Left ventricle myocardium inferior (tissue), 1 donor: ENCODE measurements around the gene TAF8. TPM values are rescaled to one million over a fixed set of nuclear protein-coding genes. Genes with fewer than 3 reads are reported as not detected.

ENCODE experiments used
- DNase-seq: peaks from one replicate; pipeline ENCODE4 v3.0.0-alpha.2; 2020
- H3K27ac ChIP-seq: fragments of 200-600 bp; replicated peaks from 2 replicates; pipeline ENCODE4 v1.8.0; 2021
- H3K27me3 ChIP-seq: fragments of 200-600 bp; 2 replicates; pipeline ENCODE4 v1.8.0; 2021; ENCODE audit warnings: low read depth
- H3K36me3 ChIP-seq: fragments of 200-600 bp; 2 replicates; pipeline ENCODE4 v1.8.0; 2021
- H3K4me1 ChIP-seq: fragments of 200-600 bp; 2 replicates; pipeline ENCODE4 v1.8.0; 2021
- H3K4me3 ChIP-seq: fragments of 200-600 bp; 2 replicates; pipeline ENCODE4 v1.8.0; 2021; ENCODE audit warnings: mild to moderate bottlenecking, moderate library complexity
- H3K9me3 ChIP-seq: fragments of 200-600 bp; replicated peaks from 2 replicates; pipeline ENCODE4 v1.8.0; 2021
- CTCF ChIP-seq: fragments of 200-600 bp; IDR thresholded peaks from 2 replicates; pipeline ENCODE4 v1.8.0; 2021; ENCODE audit warnings: antibody characterized with exemption, mild to moderate bottlenecking, borderline replicate concordance
- intact Hi-C: fragments of 100-400 bp; cut with micrococcal nuclease; formaldehyde crosslinking; loops from one replicate; pipeline ENCODE4 v1.11.0; 2022
- total RNA-seq: library from RNA; stranded (reverse); fragmentation: NEBNext Ultra II Directional; extraction: Animal tissue kit (Norgen Biotek cat#: 25700); gene quantifications from one replicate; pipeline ENCODE4 v1.2.1, GENCODE V29; 2021
- donor health status: DM: no; HTN: yes; CAD: no; lungs with severe emphysema.

TAF8 gene
- total RNA-seq, 1 donor from 2014 or later, result 28.5 TPM

GRCh38 chr6:42059743-42060142, 9.4 kb downstream of the TAF8 start:
- Histone ChIP-seq H3K4me3 (no peak overlapping the region), H3K27me3 (no peaks in the 10 kb centered on the region), H3K27ac (no peak overlapping the region), H3K9me3 (no peaks in the 10 kb centered on the region), H3K36me3 (peaks cover 100% of the 10 kb centered on the region), H3K4me1 (peaks cover 17% of the 10 kb centered on the region)
- no peak for TF ChIP-seq CTCF
- no peak for DNase-seq
- intact Hi-C loops, result no loop called here

- Histone ChIP-seq H3K9me3 (no peaks in the 10 kb centered on the region), H3K36me3 (peaks cover 99% of the 10 kb centered on the region), H3K4me3 (no peak overlapping the region), H3K27ac (peak overlapping the region; percentile 90), H3K27me3 (no peaks in the 10 kb centered on the region), H3K4me1 (peaks cover 41% of the 10 kb centered on the region)
- intact Hi-C loops, result no loop called here
- TF ChIP-seq CTCF, result no peak
- no peak for DNase-seq
Measured at GRCh38 chr6:42066156-42066675, 15.9 kb downstream of the TAF8 start.

GRCh38 chr6:42068173-42068572, 17.8 kb downstream of the TAF8 start:
- Histone ChIP-seq H3K9me3 (no peaks in the 10 kb centered on the region), H3K4me1 (peaks cover 52% of the 10 kb centered on the region), H3K4me3 (peak overlapping the region; percentile 25), H3K27ac (peak overlapping the region; percentile 90), H3K27me3 (no peaks in the 10 kb centered on the region), H3K36me3 (peaks cover 98% of the 10 kb centered on the region)
- TF ChIP-seq CTCF, result no peak
- no peak for DNase-seq
- intact Hi-C loops, result no loop called here

- no peak for TF ChIP-seq CTCF
- intact Hi-C loops, result no loop called here
- DNase-seq, result no peak
- Histone ChIP-seq H3K9me3 (no peaks in the 10 kb centered on the region), H3K27ac (peak overlapping the region; percentile 90), H3K27me3 (no peaks in the 10 kb centered on the region), H3K4me3 (peak overlapping the region; percentile 25), H3K36me3 (peaks cover 95% of the 10 kb centered on the region), H3K4me1 (peaks cover 52% of the 10 kb centered on the region)
Measured at GRCh38 chr6:42068872-42069522, 18.7 kb downstream of the TAF8 start.

GRCh38 chr6:42071881-42072583, 21.7 kb downstream of the TAF8 start:
- H3K9me3 ChIP-seq, result no peaks in the 10 kb centered on the region
- DNase-seq, result no peak
- no peaks in the 10 kb centered on the region for H3K27me3 ChIP-seq
- peaks cover 83% of the 10 kb centered on the region for H3K36me3 ChIP-seq
- intact Hi-C loops, result no loop called here
- H3K4me1 ChIP-seq, result peaks cover 59% of the 10 kb centered on the region
- H3K4me3 ChIP-seq, result no peak overlapping the region
- no peak for TF ChIP-seq CTCF
- peak overlapping the region; percentile 70 for H3K27ac ChIP-seq
